Activated naive CD8-positive, alpha-beta T cell treated with anti-CD3 and anti-CD28 coated beads, Interleukin-2, amount 10 ng/mL, durations not matched to agents 7 days and 5 days (primary cell): ENCODE measurements around the gene SLC25A43. TPM values are rescaled to one million over a fixed set of nuclear protein-coding genes. Genes with fewer than 3 reads are reported as not detected.
A peak's percentile ranks its signal among the peaks of the same experiment; 100 is the strongest.

Experiments used
- ATAC-seq: fragments of 150-1000 bp; cut with Tn5 transposase; one replicate; pipeline ENCODE4 v1.10.0; 2021; ENCODE audit warnings: low read depth, moderate library complexity
- POLR2A ChIA-PET: fragments of 350-600 bp; sonication (Branson Sonifier 250); formaldehyde crosslinking; loops from one replicate; lab custom pipeline; 2021; ENCODE audit warnings: antibody characterized with exemption; lab: Charles Lee
- DNase-seq: peaks from one replicate; pipeline ENCODE4 v3.0.0; 2021
- H3K27ac Mint-ChIP-seq: one replicate; pipeline ENCODE4 v1.8.0; 2022; ENCODE audit warnings: mild to moderate bottlenecking, mixed read lengths
- H3K27me3 Mint-ChIP-seq: one replicate; pipeline ENCODE4 v1.8.0; 2022; ENCODE audit warnings: mild to moderate bottlenecking, moderate library complexity, mixed read lengths
- H3K36me3 Mint-ChIP-seq: one replicate; pipeline ENCODE4 v1.8.0; 2021; ENCODE audit warnings: mild to moderate bottlenecking, mixed read lengths
- H3K4me1 Mint-ChIP-seq: one replicate; pipeline ENCODE4 v1.8.0; 2021; ENCODE audit warnings: mixed read lengths
- H3K4me3 Mint-ChIP-seq: one replicate; pipeline ENCODE4 v1.8.0; 2022; ENCODE audit warnings: mild to moderate bottlenecking, moderate library complexity, mixed read lengths
- H3K9me3 Mint-ChIP-seq: one replicate; pipeline ENCODE4 v1.8.0; 2021; ENCODE audit warnings: mixed read lengths
- total RNA-seq, 2 experiments: library from RNA; stranded (reverse); gene quantifications; one replicate each; pipeline ENCODE4 v1.2.3, GENCODE V29; 2021

SLC25A43 gene
- total RNA-seq, 2 experiments from 2014 or later: 7.2 to 7.3 TPM

DNA sequence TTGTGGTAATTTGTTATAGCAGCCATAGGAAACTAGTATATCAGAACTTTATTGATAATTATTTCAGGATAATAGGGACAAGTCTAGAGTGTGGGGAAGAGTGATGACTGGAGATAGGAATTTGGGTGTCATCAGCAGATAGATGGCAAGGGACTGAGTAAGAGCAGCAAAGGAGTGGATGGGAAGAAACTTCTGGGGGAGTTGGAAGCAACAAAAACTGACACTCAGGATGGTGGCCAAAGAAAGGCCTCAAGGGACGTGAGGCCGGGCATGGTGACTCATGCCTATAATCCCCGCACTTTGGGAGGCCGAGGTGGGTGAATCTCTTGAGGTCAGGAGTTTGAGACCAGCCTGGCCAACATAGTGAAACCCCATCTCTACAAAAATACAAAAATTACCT lies 60.0 kb downstream of the SLC25A43 start:
- Mint-ChIP-seq H3K27me3 (no peaks in the 10 kb centered on the region), H3K36me3 (no peaks in the 10 kb centered on the region), H3K27ac (no peak overlapping the region), H3K4me3 (no peak overlapping the region), H3K4me1 (no peaks in the 10 kb centered on the region), H3K9me3 (no peaks in the 10 kb centered on the region)
- DNase-seq: no peak
- no peak for ATAC-seq
- POLR2A ChIA-PET: no interaction called here

DNA sequence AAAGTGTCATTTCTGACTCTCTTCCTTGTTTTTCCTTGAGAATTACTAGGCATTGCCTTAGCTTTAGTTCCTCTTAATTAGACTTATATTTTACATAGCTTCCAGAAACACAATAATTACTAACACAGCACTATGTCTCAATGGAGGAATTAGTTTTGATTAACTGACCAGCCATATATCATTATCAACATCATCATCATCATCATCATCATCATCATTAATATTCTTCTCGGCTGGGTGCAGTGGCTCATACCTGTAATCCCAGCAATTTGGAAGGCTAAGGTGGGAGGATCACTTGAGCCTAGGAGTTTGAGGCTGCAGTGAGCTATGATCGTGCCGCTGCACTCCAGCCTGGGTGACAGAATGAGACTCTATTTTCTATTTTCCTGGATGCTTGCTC lies 66.4 kb downstream of the SLC25A43 start:
- Mint-ChIP-seq H3K27me3 (no peaks in the 10 kb centered on the region), H3K4me1 (peaks cover 4% of the 10 kb centered on the region), H3K9me3 (no peaks in the 10 kb centered on the region), H3K36me3 (peaks cover 3% of the 10 kb centered on the region), H3K4me3 (no peak overlapping the region), H3K27ac (no peak overlapping the region)
- ATAC-seq (no peak), DNase-seq (no peak)
- POLR2A ChIA-PET: no interaction called here

DNA sequence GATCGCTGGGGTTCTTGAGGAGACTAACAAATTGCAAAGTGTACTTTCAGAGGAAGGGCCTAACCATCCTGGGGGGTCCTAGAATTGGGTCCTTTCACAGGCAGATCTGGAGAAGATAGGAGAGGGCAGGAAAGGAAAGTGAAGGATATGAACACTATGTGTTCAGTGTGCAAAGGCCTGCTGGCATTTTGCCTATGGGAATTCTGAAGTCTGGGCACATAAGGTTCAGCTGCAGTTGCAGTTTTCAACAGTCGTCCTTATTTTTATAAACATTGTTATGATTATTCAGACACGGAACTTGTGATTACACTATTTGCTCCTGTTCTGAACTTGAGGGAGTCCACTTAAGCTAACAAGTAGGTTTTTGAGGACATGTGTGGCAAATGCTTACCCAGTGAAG lies 67.8 kb downstream of the SLC25A43 start:
- Mint-ChIP-seq H3K9me3 (no peaks in the 10 kb centered on the region), H3K27me3 (no peaks in the 10 kb centered on the region), H3K27ac (peak overlapping the region; percentile 58), H3K36me3 (peaks cover 3% of the 10 kb centered on the region), H3K4me1 (peaks cover 7% of the 10 kb centered on the region), H3K4me3 (no peak overlapping the region)
- DNase-seq (no peak), ATAC-seq (no peak)
- POLR2A ChIA-PET: interaction anchor here (1.0 kb wide), 1 partner anchor 47 kb away, joined by 3 read pairs; no protein-coding TSS in a partner anchor

DNA sequence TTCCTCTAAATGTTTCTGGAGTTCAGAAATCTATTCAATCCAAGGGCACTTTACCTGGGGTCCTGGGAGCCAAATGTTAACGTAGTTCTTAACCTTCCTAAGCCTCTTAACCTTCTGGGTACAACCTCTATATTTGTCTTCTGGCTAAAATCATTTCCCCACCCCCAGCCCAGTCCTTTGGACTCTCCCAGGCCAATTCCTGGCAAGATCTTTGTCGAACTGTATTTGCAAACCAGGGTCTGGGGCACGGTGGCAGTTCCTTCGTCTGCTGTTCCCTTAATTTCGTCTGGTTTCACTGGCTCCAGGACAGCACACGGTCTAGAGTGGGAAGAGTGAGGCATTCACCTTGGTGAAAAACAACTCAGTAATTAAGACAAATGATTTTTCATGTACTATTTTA lies 68.3 kb downstream of the SLC25A43 start:
- DNase-seq: no peak
- peaks cover 3% of the 10 kb centered on the region for H3K36me3 Mint-ChIP-seq
- peaks cover 7% of the 10 kb centered on the region for H3K4me1 Mint-ChIP-seq
- no peaks in the 10 kb centered on the region for H3K9me3 Mint-ChIP-seq
- H3K27me3 Mint-ChIP-seq: no peaks in the 10 kb centered on the region
- no peak overlapping the region for H3K4me3 Mint-ChIP-seq
- H3K27ac Mint-ChIP-seq: no peak overlapping the region
- POLR2A ChIA-PET: interaction anchor here (0.6 to 2.0 kb wide), 4 partner anchors 11 to 996 kb away, joined by 3 to 7 read pairs (median 6); no protein-coding TSS in a partner anchor
- no peak for ATAC-seq

DNA sequence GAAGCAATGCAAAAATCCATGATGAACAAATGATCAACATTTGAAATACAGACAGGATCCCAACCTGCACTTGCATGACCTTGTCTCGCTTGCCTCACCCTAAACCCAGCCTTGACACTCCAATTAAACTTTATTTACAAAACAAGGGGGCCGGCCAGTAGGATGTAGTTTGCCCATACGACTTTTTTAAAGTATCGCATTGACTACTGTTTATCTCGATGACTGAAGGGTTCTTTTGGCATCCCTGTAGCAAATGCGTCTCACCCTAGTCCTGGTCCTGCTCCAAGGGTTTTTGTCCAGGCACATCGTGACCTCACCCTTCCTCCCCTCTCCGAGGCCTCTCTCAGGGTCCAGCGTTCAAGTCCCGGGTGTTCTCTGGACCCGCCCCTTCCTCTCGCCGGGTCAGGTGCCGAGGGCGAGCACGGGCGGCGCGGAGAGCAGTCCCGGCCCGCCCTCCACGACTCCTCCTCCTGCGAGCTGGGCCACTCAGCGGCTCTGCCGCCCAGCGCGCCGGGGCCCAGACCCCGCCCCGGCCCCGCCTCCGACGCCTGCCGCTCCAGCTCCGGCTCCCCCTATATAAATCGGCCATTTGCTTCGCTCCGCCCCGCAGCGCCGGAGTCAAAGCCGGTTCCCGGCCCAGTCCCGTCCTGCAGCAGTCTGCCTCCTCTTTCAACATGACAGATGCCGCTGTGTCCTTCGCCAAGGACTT lies 68.9 kb downstream of the SLC25A43 start, which contains the start of gene SLC25A5:
Gene SLC25A5, plus strand, starts transcription at position 603 of the 709 bp plus-strand sequence. Its CDS starts 72 bp downstream, at position 675.
- H3K27me3 Mint-ChIP-seq: no peaks in the 10 kb centered on the region
- H3K36me3 Mint-ChIP-seq: peaks cover 3% of the 10 kb centered on the region
- peak; percentile 87 for ATAC-seq
- POLR2A ChIA-PET: interaction anchor here (0.6 to 2.0 kb wide), 13 partner anchors 10 to 1093 kb away, joined by 3 to 12 read pairs (median 4); partner anchors contain the start of genes CUL4B, NKRF and UBE2A
- no peaks in the 10 kb centered on the region for H3K9me3 Mint-ChIP-seq
- H3K27ac Mint-ChIP-seq: peak within 1 kb of the TSS; percentile 94
- DNase-seq: peak; percentile 86
- peaks cover 7% of the 10 kb centered on the region for H3K4me1 Mint-ChIP-seq
- peak within 1 kb of the TSS; percentile 84 for H3K4me3 Mint-ChIP-seq

DNA sequence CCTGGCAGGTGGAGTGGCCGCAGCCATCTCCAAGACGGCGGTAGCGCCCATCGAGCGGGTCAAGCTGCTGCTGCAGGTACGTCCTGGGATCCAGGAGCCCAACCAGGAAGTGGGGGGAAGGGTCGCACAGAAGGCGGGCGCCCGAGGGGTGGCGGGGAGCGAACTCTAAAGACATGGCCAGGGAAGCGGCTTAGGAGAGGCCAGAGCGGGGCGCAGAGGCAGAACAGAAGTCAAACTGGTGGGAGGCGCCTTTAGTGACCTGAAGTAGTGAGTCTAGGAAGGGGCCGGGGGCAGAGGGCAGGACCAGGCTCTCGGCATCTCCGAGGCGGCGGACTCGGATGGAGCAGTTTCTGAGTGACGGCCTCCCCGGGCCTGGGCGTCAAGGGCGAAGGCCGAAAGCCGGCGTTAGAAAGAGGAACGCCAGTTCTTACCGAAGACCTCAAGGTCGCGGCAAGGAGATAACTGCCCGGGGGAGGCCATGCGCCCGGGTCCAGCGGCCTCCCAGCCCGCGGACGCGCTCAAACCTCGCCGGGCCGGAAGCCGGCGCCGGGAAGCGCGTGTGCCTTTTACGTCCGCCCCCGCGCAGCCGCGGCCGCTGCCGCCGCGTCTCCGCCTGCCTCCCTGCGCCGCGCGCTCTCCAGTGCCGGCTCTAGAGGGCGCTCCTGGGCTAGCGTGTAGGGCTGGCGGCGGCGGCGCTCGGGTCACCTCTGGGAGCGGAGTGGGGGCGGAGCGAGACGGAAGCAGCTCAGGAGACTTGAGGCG lies 69.6 kb downstream of the SLC25A43 start:
- H3K36me3 Mint-ChIP-seq: peaks cover 3% of the 10 kb centered on the region
- no peaks in the 10 kb centered on the region for H3K27me3 Mint-ChIP-seq
- H3K4me3 Mint-ChIP-seq: peak overlapping the region; percentile 84
- ATAC-seq (peak; percentile 70), DNase-seq (peak; percentile 92)
- H3K4me1 Mint-ChIP-seq: peaks cover 7% of the 10 kb centered on the region
- no peaks in the 10 kb centered on the region for H3K9me3 Mint-ChIP-seq
- H3K27ac Mint-ChIP-seq: peak overlapping the region; percentile 94
- POLR2A ChIA-PET: interaction anchor here (0.6 to 2.0 kb wide), 15 partner anchors 10 to 1092 kb away, joined by 3 to 12 read pairs (median 5); partner anchors contain the start of genes CUL4B, NKRF and UBE2A

DNA sequence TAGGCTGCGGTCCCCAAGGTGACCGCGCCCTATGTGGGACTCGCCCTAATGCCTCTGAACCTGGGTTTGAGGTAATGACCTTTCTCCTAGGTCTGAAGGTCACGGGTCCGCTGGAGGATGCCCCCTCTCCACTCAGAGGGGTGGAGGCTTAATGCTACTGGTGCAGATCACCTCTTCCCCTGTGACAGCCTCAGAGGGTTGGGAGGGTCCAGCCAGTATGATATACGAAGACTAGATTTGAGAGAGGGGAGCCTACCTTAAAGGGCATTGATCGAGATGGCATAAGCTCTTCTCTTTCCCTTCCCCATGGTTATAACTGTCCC lies 70.1 kb downstream of the SLC25A43 start:
- DNase-seq (no peak), ATAC-seq (no peak)
- Mint-ChIP-seq H3K4me1 (peaks cover 7% of the 10 kb centered on the region), H3K27me3 (no peaks in the 10 kb centered on the region), H3K27ac (peak overlapping the region; percentile 94), H3K9me3 (no peaks in the 10 kb centered on the region), H3K36me3 (peaks cover 3% of the 10 kb centered on the region), H3K4me3 (peak overlapping the region; percentile 84)
- POLR2A ChIA-PET: interaction anchor here (0.6 to 2.0 kb wide), 9 partner anchors 9 to 1091 kb away, joined by 3 to 9 read pairs (median 5); partner anchors contain the start of genes CUL4B and UBE2A

DNA sequence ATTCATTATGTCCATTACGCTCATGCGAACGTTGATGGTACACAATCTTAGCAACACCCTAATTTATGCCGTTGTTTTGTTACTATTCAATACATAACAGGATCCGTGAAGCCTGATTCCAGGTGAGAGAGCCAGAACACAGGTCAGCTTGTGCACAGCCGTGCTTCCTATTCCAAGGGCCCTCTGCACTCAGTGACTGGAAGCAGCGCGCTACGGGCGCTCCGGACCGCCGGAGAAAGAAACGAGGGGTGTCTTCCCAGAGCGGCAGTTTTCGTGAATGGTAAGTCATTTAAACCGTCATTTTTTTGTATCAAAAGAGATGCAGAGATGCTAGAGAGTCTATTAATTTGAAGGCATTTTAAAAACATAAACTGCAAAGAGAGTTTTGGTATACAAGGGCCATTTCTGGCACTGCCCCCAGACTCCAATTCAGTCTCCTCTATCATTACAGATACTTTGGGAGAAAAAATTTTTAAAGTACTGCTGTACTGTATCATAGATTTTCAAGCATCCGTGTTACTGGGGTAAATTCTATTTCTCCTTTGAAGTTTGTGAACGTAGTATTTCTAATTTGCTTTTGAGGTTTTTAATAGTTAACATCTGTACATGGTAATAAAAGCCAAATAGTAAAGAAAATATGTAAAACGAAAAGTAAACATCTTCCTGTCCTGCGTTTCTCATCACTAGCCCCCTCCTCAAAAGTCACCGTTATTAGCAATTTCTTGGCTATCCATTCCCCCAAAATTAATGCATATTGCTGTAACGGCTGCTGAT lies 75.7 kb downstream of the SLC25A43 start:
- POLR2A ChIA-PET: no interaction called here
- Mint-ChIP-seq H3K27ac (no peak overlapping the region), H3K4me1 (peaks cover 3% of the 10 kb centered on the region), H3K27me3 (no peaks in the 10 kb centered on the region), H3K9me3 (no peaks in the 10 kb centered on the region), H3K4me3 (no peak overlapping the region), H3K36me3 (no peaks in the 10 kb centered on the region)
- ATAC-seq (no peak), DNase-seq (no peak)

DNA sequence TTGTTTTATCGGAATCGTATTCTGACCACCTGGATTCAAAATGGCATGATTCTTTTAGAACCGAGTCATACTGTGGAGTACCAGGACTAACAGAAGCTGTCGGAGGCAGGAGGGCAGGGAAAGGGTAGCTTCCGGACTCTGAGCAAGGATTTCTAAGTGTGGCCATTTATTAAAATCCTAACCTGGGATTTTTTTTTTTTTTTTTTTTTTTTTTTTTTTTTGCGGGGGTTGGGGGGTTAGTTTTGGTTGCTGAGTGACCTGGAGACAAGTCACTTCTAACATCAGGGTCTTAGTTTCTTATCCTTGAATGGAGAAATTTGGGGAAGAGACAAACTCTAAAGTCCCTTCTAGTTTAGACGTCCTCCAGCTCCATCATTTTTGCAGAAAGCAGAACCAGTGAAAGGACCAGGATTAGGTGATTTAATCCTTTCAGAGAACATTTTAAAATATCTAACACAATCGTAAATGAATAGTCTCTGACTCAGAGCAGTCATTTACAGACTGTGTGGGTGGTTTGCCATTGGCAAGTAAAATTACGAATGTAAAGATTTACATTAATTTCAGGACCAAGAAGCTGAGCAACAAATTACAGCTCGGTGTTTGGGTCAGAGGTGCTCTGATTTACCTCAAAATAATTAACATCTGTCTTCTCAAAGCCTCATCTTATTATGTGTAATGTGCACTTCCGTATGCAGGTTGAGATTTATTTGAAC lies 76.4 kb downstream of the SLC25A43 start:
- Mint-ChIP-seq H3K9me3 (no peaks in the 10 kb centered on the region), H3K27ac (no peak overlapping the region), H3K4me3 (no peak overlapping the region), H3K36me3 (no peaks in the 10 kb centered on the region), H3K27me3 (no peaks in the 10 kb centered on the region), H3K4me1 (peaks cover 3% of the 10 kb centered on the region)
- ATAC-seq (no peak), DNase-seq (no peak)
- POLR2A ChIA-PET: no interaction called here

DNA sequence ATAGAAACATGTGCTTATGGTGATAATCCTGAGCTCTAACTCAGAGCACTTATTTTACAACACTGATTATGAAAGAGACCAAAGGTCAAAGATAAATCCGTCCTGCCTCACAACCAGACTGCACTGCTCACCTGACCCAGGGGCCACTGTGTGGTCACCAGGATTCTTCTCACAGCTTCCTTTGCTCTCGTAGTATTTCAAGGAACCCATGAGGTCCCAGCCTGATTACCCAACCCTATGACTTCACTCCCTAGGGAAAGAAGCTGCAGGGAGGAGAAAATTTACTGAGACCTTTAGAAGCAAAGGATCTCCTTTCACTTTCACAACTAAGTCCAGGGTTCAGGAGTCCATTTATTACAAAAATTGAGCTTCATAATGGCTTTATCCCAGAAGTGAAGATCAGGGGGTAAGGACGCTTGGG lies 78.7 kb downstream of the SLC25A43 start:
- H3K27me3 Mint-ChIP-seq: no peaks in the 10 kb centered on the region
- H3K4me1 Mint-ChIP-seq: peaks cover 3% of the 10 kb centered on the region
- H3K36me3 Mint-ChIP-seq: no peaks in the 10 kb centered on the region
- no peak overlapping the region for H3K4me3 Mint-ChIP-seq
- H3K9me3 Mint-ChIP-seq: no peaks in the 10 kb centered on the region
- DNase-seq: no peak
- H3K27ac Mint-ChIP-seq: no peak overlapping the region
- ATAC-seq: no peak
- POLR2A ChIA-PET: interaction anchor here (1.3 kb wide), 1 partner anchor 9 kb away, joined by 5 read pairs; the partner anchor contains the start of gene SLC25A5

DNA sequence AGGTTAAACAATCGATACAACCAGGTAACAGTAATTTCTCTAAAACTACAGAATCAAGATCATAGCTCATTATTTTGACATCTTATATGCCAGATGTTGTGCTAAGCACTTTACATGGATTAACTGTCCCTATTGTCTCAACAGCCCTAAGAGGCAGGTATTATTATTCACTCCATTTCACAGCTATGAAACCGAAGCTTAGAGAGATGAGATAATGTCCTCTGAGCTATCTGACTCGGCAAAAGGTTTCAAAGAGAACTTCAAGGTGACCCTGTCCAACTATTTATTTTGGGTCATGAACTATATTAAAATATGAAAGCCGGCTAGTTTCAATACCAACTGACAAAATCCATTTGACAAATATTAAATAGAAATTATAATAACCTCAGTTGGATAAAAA lies 79.4 kb downstream of the SLC25A43 start:
- no peaks in the 10 kb centered on the region for H3K9me3 Mint-ChIP-seq
- no peak overlapping the region for H3K4me3 Mint-ChIP-seq
- POLR2A ChIA-PET: interaction anchor here (1.3 kb wide), 1 partner anchor 10 kb away, joined by 5 read pairs; the partner anchor contains the start of gene SLC25A5
- H3K27ac Mint-ChIP-seq: no peak overlapping the region
- no peaks in the 10 kb centered on the region for H3K36me3 Mint-ChIP-seq
- DNase-seq (no peak), ATAC-seq (no peak)
- H3K4me1 Mint-ChIP-seq: peaks cover 5% of the 10 kb centered on the region
- H3K27me3 Mint-ChIP-seq: no peaks in the 10 kb centered on the region

DNA sequence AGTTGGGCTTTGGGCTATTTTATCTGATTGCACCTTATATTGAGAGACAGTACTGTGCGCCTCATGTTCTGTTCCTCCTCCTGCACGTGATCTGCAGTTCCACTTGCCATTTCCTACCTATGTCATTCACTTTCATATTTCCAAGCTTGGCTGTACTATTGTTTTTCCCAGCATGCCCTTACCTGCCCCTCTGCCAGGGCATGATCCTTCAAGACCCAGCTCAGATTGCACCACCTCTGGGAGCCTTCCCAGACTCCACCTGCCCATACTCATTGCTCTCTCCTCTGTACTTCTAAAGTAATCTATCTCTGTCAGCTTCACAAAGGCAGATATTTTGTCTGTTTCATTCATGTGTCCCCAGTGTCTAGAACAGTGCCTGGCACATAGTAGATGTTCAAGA lies 80.7 kb downstream of the SLC25A43 start:
- Mint-ChIP-seq H3K9me3 (no peaks in the 10 kb centered on the region), H3K4me3 (no peak overlapping the region), H3K27me3 (no peaks in the 10 kb centered on the region), H3K4me1 (peaks cover 5% of the 10 kb centered on the region), H3K27ac (no peak overlapping the region), H3K36me3 (no peaks in the 10 kb centered on the region)
- DNase-seq: no peak
- no peak for ATAC-seq
- POLR2A ChIA-PET: no interaction called here
